ENCODE results near the gene ATN1. TPM values are rescaled to one million over a fixed set of nuclear protein-coding genes. Genes with fewer than 3 reads are reported as not detected.
A peak's percentile ranks its signal among the peaks of the same experiment; 100 is the strongest.

ATN1 gene
- total RNA-seq, 1 experiment from 2014 or later = 13.2 TPM

GRCh38 chr12:6914947-6915788 is 12.6 kb upstream of the ATN1 start:
- no peak for DNase-seq
- Histone ChIP-seq H3K36me3 (no peaks in the 10 kb centered on the region), H3K4me1 (no peaks in the 10 kb centered on the region), H3K27me3 (peaks cover 23% of the 10 kb centered on the region), H3K9me3 (replicated peaks) (no peaks in the 10 kb centered on the region), H3K4me3 (peak overlapping the region; percentile 55), H3K27ac (no peak overlapping the region)

DNA sequence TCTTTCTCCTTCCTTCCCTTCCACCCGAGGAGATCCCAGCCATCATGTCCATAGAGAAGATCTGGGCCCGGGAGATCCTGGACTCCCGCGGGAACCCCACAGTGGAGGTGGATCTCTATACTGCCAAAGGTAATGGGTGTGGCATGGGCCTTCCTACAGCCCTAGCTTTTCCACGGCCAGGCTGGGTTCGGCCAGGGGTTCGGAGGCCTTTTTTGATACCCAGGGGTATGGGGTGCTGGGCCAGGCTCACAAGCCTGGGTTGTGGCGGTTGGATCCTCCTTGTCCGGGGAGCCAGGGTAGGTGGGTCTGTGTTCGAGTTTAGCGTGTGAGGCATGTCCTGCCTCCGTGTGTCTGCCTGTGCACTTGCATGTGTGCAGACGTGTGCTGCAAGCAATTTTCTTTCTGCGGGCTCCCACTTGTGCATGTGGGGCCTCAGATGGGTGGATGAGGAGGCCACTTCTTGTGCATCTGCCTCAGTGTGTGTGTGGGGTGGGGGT is 11.9 kb upstream of the ATN1 start:
- no peak overlapping the region for H3K27ac ChIP-seq
- DNase-seq = no peak
- H3K27me3 ChIP-seq = peaks cover 23% of the 10 kb centered on the region
- H3K9me3 ChIP-seq (replicated peaks) = no peaks in the 10 kb centered on the region
- H3K36me3 ChIP-seq = no peaks in the 10 kb centered on the region
- no peak overlapping the region for H3K4me3 ChIP-seq
- no peaks in the 10 kb centered on the region for H3K4me1 ChIP-seq

DNA sequence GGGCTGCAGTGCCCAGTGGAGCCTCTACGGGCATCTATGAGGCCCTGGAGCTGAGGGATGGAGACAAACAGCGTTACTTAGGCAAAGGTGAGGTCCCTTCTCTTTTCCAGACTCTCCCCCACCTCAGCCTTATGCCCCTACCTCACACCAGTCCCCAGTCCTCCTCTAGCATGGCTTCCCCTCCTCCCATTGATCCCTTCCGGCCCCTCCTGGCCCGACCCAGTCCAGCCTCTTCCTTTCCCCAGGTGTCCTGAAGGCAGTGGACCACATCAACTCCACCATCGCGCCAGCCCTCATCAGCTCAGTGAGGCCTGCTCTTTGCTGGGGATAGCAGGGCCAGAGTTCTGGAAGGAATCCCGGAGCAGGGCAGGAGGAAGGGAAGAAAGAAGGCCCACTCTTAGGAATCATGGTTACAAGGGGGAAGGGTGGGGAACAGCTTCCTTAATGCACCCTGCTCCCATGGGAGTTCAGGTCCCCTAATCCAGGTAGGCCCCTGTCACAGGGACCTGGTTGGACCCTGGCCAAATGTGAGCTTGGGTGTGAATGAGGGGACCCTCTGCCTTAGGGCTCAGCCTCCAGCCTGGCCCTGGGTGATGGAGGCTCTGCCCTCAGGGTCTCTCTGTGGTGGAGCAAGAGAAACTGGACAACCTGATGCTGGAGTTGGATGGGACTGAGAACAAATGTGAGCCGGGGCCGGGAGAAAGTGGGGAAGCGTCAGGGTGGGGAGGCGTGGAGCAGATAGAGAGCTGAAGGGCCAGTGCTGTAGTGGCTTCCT is 11.1 kb upstream of the ATN1 start:
- Histone ChIP-seq H3K4me3 (no peak overlapping the region), H3K36me3 (no peaks in the 10 kb centered on the region), H3K9me3 (replicated peaks) (no peaks in the 10 kb centered on the region), H3K27ac (no peak overlapping the region), H3K27me3 (peaks cover 23% of the 10 kb centered on the region), H3K4me1 (no peaks in the 10 kb centered on the region)
- no peak for DNase-seq

DNA sequence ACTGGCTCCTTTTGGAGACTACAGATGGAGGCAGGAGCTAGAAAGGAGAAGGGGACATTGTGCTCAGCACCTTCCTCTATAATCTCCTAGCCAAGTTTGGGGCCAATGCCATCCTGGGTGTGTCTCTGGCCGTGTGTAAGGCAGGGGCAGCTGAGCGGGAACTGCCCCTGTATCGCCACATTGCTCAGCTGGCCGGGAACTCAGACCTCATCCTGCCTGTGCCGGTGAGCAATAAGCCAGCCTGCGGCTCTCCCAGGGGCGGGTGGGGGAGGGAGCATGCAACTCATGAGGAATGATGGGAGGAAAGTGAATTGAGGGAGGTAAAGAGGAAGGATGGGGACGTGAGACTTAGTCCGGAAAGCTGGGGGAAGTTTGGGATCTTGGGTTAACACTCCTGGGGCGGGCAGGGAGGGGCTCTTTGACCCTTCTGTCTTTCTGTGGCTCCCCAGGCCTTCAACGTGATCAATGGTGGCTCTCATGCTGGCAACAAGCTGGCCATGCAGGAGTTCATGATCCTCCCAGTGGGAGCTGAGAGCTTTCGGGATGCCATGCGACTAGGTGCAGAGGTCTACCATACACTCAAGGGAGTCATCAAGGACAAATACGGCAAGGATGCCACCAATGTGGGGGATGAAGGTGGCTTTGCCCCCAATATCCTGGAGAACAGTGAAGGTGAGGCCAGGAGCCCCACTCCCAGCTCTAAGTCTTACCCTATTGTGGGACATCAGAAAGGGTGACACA is 10.1 kb upstream of the ATN1 start:
- no peak for DNase-seq
- H3K4me3 ChIP-seq = no peak overlapping the region
- H3K9me3 ChIP-seq (replicated peaks) = no peaks in the 10 kb centered on the region
- H3K27ac ChIP-seq = no peak overlapping the region
- H3K4me1 ChIP-seq = no peaks in the 10 kb centered on the region
- peaks cover 16% of the 10 kb centered on the region for H3K27me3 ChIP-seq
- no peaks in the 10 kb centered on the region for H3K36me3 ChIP-seq

GRCh38 chr12:6919588-6919987 is 8.2 kb upstream of the ATN1 start:
- H3K36me3 ChIP-seq = no peaks in the 10 kb centered on the region
- H3K4me3 ChIP-seq = no peak overlapping the region
- no peak for DNase-seq
- no peaks in the 10 kb centered on the region for H3K9me3 ChIP-seq (replicated peaks)
- peaks cover 4% of the 10 kb centered on the region; the same call in 1 of the 2 replicates for H3K27me3 ChIP-seq
- no peak overlapping the region for H3K27ac ChIP-seq
- peaks cover 4% of the 10 kb centered on the region for H3K4me1 ChIP-seq

DNA sequence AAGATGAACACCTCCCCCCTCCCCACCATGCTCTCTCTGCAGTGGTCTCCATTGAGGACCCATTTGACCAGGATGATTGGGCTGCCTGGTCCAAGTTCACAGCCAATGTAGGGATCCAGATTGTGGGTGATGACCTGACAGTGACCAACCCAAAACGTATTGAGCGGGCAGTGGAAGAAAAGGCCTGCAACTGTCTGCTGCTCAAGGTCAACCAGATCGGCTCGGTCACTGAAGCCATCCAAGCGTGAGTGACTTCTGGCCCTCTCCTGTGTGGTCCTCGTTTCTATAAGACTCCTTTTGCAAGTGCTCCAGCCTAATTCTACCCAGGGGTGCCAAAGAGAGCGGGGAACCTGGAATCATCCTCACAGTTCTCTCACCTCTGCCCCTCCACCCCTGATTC is 6.2 kb upstream of the ATN1 start:
- no peaks in the 10 kb centered on the region for H3K9me3 ChIP-seq (replicated peaks)
- no peak overlapping the region for H3K27ac ChIP-seq
- H3K27me3 ChIP-seq = no peaks in the 10 kb centered on the region
- H3K4me1 ChIP-seq = peaks cover 20% of the 10 kb centered on the region
- DNase-seq = no peak
- no peak overlapping the region for H3K4me3 ChIP-seq
- no peaks in the 10 kb centered on the region for H3K36me3 ChIP-seq

DNA sequence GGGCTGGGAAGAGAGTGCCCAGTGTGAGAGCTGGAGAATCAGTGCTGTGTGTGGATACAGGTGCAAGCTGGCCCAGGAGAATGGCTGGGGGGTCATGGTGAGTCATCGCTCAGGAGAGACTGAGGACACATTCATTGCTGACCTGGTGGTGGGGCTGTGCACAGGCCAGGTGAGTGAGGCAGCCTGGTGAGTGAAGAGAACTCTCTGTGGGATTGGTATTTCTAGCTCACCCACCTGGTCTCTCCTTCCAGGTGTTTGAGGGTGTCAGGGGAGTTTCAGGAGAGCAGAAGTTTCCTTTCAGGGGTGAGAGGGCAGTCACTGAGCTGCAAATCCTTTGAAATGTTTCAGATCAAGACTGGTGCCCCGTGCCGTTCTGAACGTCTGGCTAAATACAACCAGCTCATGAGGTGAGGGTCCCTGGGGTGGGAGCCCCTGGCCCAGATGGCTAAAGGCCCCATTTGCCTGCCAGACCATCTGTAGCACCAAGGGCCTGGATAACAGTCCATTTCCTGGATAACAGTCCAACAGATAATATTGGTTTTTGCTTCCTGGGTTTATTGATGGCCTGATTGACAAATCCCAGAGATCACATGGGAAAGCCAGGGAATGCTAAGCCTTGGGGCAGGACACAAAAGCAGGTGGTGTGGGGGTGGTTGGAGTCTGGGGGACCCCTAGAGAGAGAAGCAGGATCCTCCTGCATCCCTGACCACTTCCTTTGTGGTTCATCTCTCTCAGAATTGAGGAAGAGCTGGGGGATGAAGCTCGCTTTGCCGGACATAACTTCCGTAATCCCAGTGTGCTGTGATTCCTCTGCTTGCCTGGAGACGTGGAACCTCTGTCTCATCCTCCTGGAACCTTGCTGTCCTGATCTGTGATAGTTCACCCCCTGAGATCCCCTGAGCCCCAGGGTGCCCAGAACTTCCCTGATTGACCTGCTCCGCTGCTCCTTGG is 5.5 kb upstream of the ATN1 start:
- no peak for DNase-seq
- H3K4me3 ChIP-seq = no peak overlapping the region
- H3K36me3 ChIP-seq = no peaks in the 10 kb centered on the region
- no peak overlapping the region for H3K27ac ChIP-seq
- H3K27me3 ChIP-seq = no peaks in the 10 kb centered on the region
- H3K9me3 ChIP-seq (replicated peaks) = no peaks in the 10 kb centered on the region
- H3K4me1 ChIP-seq = peaks cover 22% of the 10 kb centered on the region

GRCh38 chr12:6923003-6923732 is 4.6 kb upstream of the ATN1 start:
- no peak overlapping the region for H3K27ac ChIP-seq

GRCh38 chr12:6923851-6924250 is 3.9 kb upstream of the ATN1 start:
- H3K27me3 ChIP-seq = no peaks in the 10 kb centered on the region
- no peak overlapping the region for H3K27ac ChIP-seq
- peaks cover 22% of the 10 kb centered on the region for H3K4me1 ChIP-seq
- no peak overlapping the region for H3K4me3 ChIP-seq
- H3K36me3 ChIP-seq = no peaks in the 10 kb centered on the region
- no peak for DNase-seq
- H3K9me3 ChIP-seq (replicated peaks) = no peaks in the 10 kb centered on the region

More at GRCh38 chr12:6923003-6923732, 4.6 kb upstream of the ATN1 start:
- H3K27me3 ChIP-seq = no peaks in the 10 kb centered on the region
- H3K4me1 ChIP-seq = peaks cover 22% of the 10 kb centered on the region
- no peak overlapping the region for H3K4me3 ChIP-seq
- no peaks in the 10 kb centered on the region for H3K9me3 ChIP-seq (replicated peaks)
- DNase-seq = no peak
- H3K36me3 ChIP-seq = no peaks in the 10 kb centered on the region

GRCh38 chr12:6925239-6925539 is 2.6 kb upstream of the ATN1 start:
- H3K27ac ChIP-seq = peak overlapping the region; percentile 62

DNA sequence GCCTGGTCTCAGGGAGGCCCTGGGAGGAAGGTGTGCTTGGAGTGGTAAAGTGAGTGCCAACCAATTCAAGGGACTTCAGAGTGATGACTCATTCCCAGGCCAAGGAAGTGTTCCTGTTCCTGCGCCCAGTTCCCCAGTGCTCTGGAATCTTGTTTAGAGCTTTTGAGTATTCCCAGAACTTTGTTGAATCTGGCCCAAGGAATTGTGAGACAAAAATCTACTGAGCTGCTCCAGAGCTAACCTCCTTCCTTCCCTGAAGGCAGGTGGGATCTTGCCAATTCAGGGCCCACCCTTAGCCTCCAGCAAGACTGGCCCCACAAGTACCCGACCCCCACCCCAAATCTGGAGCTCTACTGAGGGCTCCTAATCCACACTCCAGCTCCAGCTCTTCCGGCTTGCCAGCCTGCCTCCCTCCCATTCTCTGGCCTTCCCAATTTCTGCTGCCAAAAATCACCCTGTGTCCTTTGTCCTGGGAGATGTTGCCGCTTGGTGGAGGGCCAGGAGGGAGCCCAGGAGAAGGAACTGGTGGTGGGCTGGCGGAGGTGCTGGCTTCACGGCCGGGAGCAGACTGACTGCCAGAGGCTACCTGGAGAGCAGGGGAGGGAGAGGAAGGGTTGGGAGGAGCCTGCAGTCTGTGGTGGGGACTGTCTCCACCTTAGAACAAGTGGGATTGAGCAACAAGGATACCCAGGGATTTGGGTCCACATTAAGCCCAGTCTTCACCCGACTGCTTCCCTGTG is 2.0 kb upstream of the ATN1 start:
- H3K4me3 ChIP-seq = peak overlapping the region; percentile 35
- H3K27ac ChIP-seq = peak overlapping the region; percentile 62
- peak; percentile 69 to 85 for DNase-seq
- H3K4me1 ChIP-seq = peaks cover 26% of the 10 kb centered on the region
- H3K9me3 ChIP-seq (replicated peaks) = no peaks in the 10 kb centered on the region
- H3K27me3 ChIP-seq = no peaks in the 10 kb centered on the region
- H3K36me3 ChIP-seq = no peaks in the 10 kb centered on the region; the same call in 1 of the 2 replicates

More at GRCh38 chr12:6925239-6925539, 2.6 kb upstream of the ATN1 start:
- peak in 1 of 2 experiments; percentile 64 for DNase-seq
- Histone ChIP-seq H3K36me3 (no peaks in the 10 kb centered on the region), H3K4me3 (peak overlapping the region; percentile 35), H3K27me3 (no peaks in the 10 kb centered on the region), H3K9me3 (replicated peaks) (no peaks in the 10 kb centered on the region), H3K4me1 (peaks cover 26% of the 10 kb centered on the region)

- H3K9me3 ChIP-seq (replicated peaks) = no peaks in the 10 kb centered on the region
- DNase-seq = no peak
- H3K4me3 ChIP-seq = peak overlapping the region; percentile 74
- no peaks in the 10 kb centered on the region for H3K27me3 ChIP-seq
- peak overlapping the region; percentile 24; the same call in 1 of the 2 replicates for H3K27ac ChIP-seq
- H3K36me3 ChIP-seq = peaks cover 13% of the 10 kb centered on the region
- peaks cover 26% of the 10 kb centered on the region for H3K4me1 ChIP-seq
Observed at GRCh38 chr12:6928022-6928702, 403 bp downstream of the ATN1 start.
